IMR-90 (cell line): ENCODE measurements around the gene CDC42SE1. TPM values are rescaled to one million over a fixed set of nuclear protein-coding genes. Genes with fewer than 3 reads are reported as not detected.

Experiments
- ATAC-seq: fragments of 200-7000 bp; cut with Tn5 transposase; 2 replicates; pipeline ENCODE4 v1.9.1; 2020; ENCODE audit warnings: low read depth, mild to moderate bottlenecking, moderate library complexity
- BruUV-seq: library from RNA; stranded (reverse); fragments of 400-500 nt; replicated peaks from 2 replicates; lab custom pipeline; 2021; lab: Mats Ljungman, UMichigan
- CTCF ChIA-PET: fragments of 300-600 bp; formaldehyde crosslinking; extraction: SDS; loops from one replicate; lab custom pipeline; 2021; ENCODE audit warnings: antibody characterized with exemption; lab: Yijun Ruan, JAX
- POLR2A ChIA-PET: fragments of 300-600 bp; sonication (Branson Sonifier 250); formaldehyde crosslinking; loops from one replicate; lab custom pipeline; 2022; ENCODE audit warnings: antibody characterized with exemption; ENCODE audit not compliant: unreplicated experiment; lab: Charles Lee
- DNase-seq: peaks from one replicate; pipeline ENCODE4 v3.0.0; 2013
- H2AFZ ChIP-seq: replicated peaks from 2 replicates; pipeline ENCODE3; 2013; ENCODE audit warnings: low read length, mild to moderate bottlenecking; ENCODE audit not compliant: poor library complexity
- H2AK5ac ChIP-seq: 2 replicates; pipeline ENCODE4 v1.6.1; 2013; ENCODE audit warnings: low read depth, low read length, inconsistent platforms
- H2AK9ac ChIP-seq: replicated peaks from 2 replicates; pipeline ENCODE3; 2013; ENCODE audit warnings: mild to moderate bottlenecking, low read depth, low read length, moderate library complexity; ENCODE audit not compliant: poor library complexity
- H2BK120ac ChIP-seq: 2 replicates; pipeline ENCODE4 v1.6.1; 2013; ENCODE audit warnings: low read depth, low read length, inconsistent platforms
- H2BK15ac ChIP-seq: 3 replicates; pipeline ENCODE4 v1.6.1; 2013; ENCODE audit warnings: low read depth, low read length, inconsistent platforms
- H2BK20ac ChIP-seq: 2 replicates; pipeline ENCODE4 v1.6.1; 2013; ENCODE audit warnings: low read depth, mild to moderate bottlenecking, inconsistent platforms, low read length, moderate library complexity
- H2BK5ac ChIP-seq: 2 replicates; pipeline ENCODE4 v1.6.1; 2013; ENCODE audit warnings: mild to moderate bottlenecking, low read depth, low read length, inconsistent platforms; ENCODE audit not compliant: poor library complexity, severe bottlenecking
- H3K14ac ChIP-seq: replicated peaks from 2 replicates; pipeline ENCODE4 v1.6.1; 2013; ENCODE audit warnings: low read depth, low read length, inconsistent platforms
- H3K18ac ChIP-seq: 2 replicates; pipeline ENCODE4 v1.6.1; 2013; ENCODE audit warnings: low read depth, low read length, control low read depth
- H3K23ac ChIP-seq: 2 replicates; pipeline ENCODE4 v1.6.1; 2013; ENCODE audit warnings: low read depth, low read length, inconsistent platforms
- H3K27ac ChIP-seq: 2 replicates; pipeline ENCODE4 v1.5.1; 2013; ENCODE audit warnings: mild to moderate bottlenecking, control low read depth, low read length; ENCODE audit not compliant: insufficient read depth
- H3K27me3 ChIP-seq: 2 replicates; pipeline ENCODE4 v1.6.1; 2013; ENCODE audit warnings: low read length; ENCODE audit not compliant: control insufficient read depth, insufficient read depth
- H3K36me3 ChIP-seq: 2 replicates; pipeline ENCODE4 v1.6.1; 2013; ENCODE audit warnings: low read length, mixed read lengths; ENCODE audit not compliant: control insufficient read depth, insufficient read depth
- H3K4ac ChIP-seq: 2 replicates; pipeline ENCODE4 v1.6.1; 2013; ENCODE audit warnings: low read depth, low read length, inconsistent platforms
- H3K4me1 ChIP-seq: 2 replicates; pipeline ENCODE4 v1.6.1; 2013; ENCODE audit warnings: low read length, mixed read lengths; ENCODE audit not compliant: control insufficient read depth, insufficient read depth
- H3K4me2 ChIP-seq: 2 replicates; pipeline ENCODE4 v1.6.1; 2013; ENCODE audit warnings: low read depth, mild to moderate bottlenecking, control low read depth, low read length, moderate library complexity
- H3K4me3 ChIP-seq: 2 replicates; pipeline ENCODE4 v1.5.1; 2013; ENCODE audit warnings: low read depth, mild to moderate bottlenecking, control low read depth, low read length, moderate library complexity; ENCODE audit not compliant: insufficient read depth
- H3K56ac ChIP-seq: 2 replicates; pipeline ENCODE4 v1.6.1; 2013; ENCODE audit warnings: low read length, inconsistent platforms; ENCODE audit not compliant: insufficient read depth; ENCODE audit errors: extremely low read depth
- H3K79me1 ChIP-seq, 2 experiments: 2 replicates each; pipeline ENCODE4 v1.6.1; 2013; ENCODE audit warnings: low read length in 2 of 2, inconsistent platforms in 1 of 2, low read depth in 1 of 2
- H3K9ac ChIP-seq: 2 replicates; pipeline ENCODE4 v1.6.1; 2013; ENCODE audit warnings: low read depth, low read length, control low read depth
- H3K9me1 ChIP-seq: 2 replicates; pipeline ENCODE4 v1.6.1; 2013; ENCODE audit warnings: low read length, inconsistent platforms; ENCODE audit not compliant: insufficient read depth
- H3K9me3 ChIP-seq: 2 replicates; pipeline ENCODE4 v1.6.1; 2013; ENCODE audit warnings: low read length; ENCODE audit not compliant: control insufficient read depth, insufficient read depth
- H4K20me1 ChIP-seq: 2 replicates; pipeline ENCODE4 v1.6.1; 2013; ENCODE audit warnings: low read length, inconsistent platforms; ENCODE audit not compliant: insufficient read depth
- H4K5ac ChIP-seq: 2 replicates; pipeline ENCODE4 v1.6.1; 2013; ENCODE audit warnings: mild to moderate bottlenecking, low read depth, low read length, control low read depth
- H4K8ac ChIP-seq, 2 experiments: 2 replicates each; pipeline ENCODE4 v1.6.1; 2013; ENCODE audit warnings: low read depth in 2 of 2, low read length in 2 of 2, control low read depth in 1 of 2, inconsistent platforms in 1 of 2
- H4K91ac ChIP-seq: 2 replicates; pipeline ENCODE4 v1.6.1; 2013; ENCODE audit warnings: low read depth, low read length, inconsistent platforms; ENCODE audit not compliant: insufficient read depth
- ELK1 ChIP-seq: fragments of 150-350 bp; IDR thresholded peaks from 2 replicates; pipeline ENCODE4 v1.6.1; 2016; ENCODE audit warnings: low read depth, mild to moderate bottlenecking, low read length, moderate library complexity, borderline replicate concordance
- MAFK ChIP-seq: IDR thresholded peaks from 2 replicates; pipeline ENCODE4 v1.6.1; 2012; ENCODE audit warnings: low read depth, low read length, improper control_type of control experiment
- WGBS, 2 experiments: methylation state at CpG; one replicate each; pipeline versions ENCODE4 v1.1.5 to v1.1.7; 2013; ENCODE audit warnings: missing lambda C conversion rate in 2 of 2; ENCODE audit not compliant: insufficient read length in 1 of 2; ENCODE audit errors: extremely low coverage in 2 of 2; 5-methylcytosine and 5-hydroxymethylcytosine counted together
- dilution Hi-C: fragments of 300-500 bp; cut with HindIII; formaldehyde crosslinking; loops from one replicate; pipeline ENCODE4 v1.14.3; 2018; ENCODE audit warnings: low sequenced_read_pairs; ENCODE audit not compliant: unreplicated experiment
- in situ Hi-C: fragments of 300-500 bp; cut with MboI; formaldehyde crosslinking; loops from 3 replicates; pipeline ENCODE4 v1.14.3; 2019; ENCODE audit warnings: low sequenced_read_pairs, inconsistent platforms, mixed read lengths
- intact Hi-C: fragments of 100-400 bp; cut with micrococcal nuclease; formaldehyde crosslinking; loops from 2 replicates; pipeline ENCODE4 v1.10.0; 2022
- polyA plus RNA-seq, 3 experiments: library from polyadenylated mRNA; depleted of rRNA; stranded (reverse); fragments of >200 nt; gene quantifications; 2 replicates each; pipeline ENCODE4 v1.2.3, GENCODE V29; 2012; ENCODE audit warnings: low replicate concordance in 1 of 3
- total RNA-seq: library from RNA; depleted of rRNA; stranded (reverse); fragments of >200 nt; gene quantifications from 2 replicates; pipeline ENCODE4 v1.2.3, GENCODE V29; 2012

CDC42SE1 gene
- total and polyA plus RNA-seq, 2 of the 4 experiments (the other 2 are of a cell fraction) = 47.0 to 58.5 TPM

- ChIA-PET CTCF (no interaction called here), POLR2A (no interaction called here)
- Histone ChIP-seq H3K4me2 (no peak overlapping the region), H2BK15ac (no peak overlapping the region), H3K4me3 (no peak overlapping the region), H3K27ac (no peak overlapping the region), H3K36me3 (0 out of 2 replicates have a peak, but pooled peaks cover 1% of the 10 kb centered on the region), H3K9me1 (no peaks in the 10 kb centered on the region), H4K20me1 (no peaks in the 10 kb centered on the region), H4K91ac (no peak overlapping the region), H2AFZ (no peak overlapping the region), H3K4me1 (no peaks in the 10 kb centered on the region), H2BK120ac (no peak overlapping the region), H3K27me3 (no peaks in the 10 kb centered on the region), H3K56ac (no peak overlapping the region; the same call in 1 of the 2 replicates), H3K9ac (no peak overlapping the region), H3K18ac (no peak overlapping the region), H2AK5ac (no peak overlapping the region), H2AK9ac (no peak overlapping the region), H4K5ac (no peak overlapping the region), H3K4ac (no peak overlapping the region), H3K23ac (no peak overlapping the region), H3K14ac (no peak overlapping the region), H3K9me3 (no peaks in the 10 kb centered on the region), H4K8ac (no peak overlapping the region), H3K79me1 (no peaks in the 10 kb centered on the region), H2BK5ac (no peak overlapping the region), H2BK20ac (no peak overlapping the region)
- no CpG with 5 or more reads among the region's 2 CpGs for whole genome bisulfite sequencing, 2 experiments
- no peak for TF ChIP-seq ELK1
- TF ChIP-seq MAFK = peak; percentile 42
- in situ Hi-C loops = no loop called here
- peak; percentile 71; the same call in 1 of the 2 replicates for ATAC-seq
- no TSS peak for BruUV-seq
- dilution Hi-C loops = no loop called here
- intact Hi-C loops = loop anchor here (10.0 kb wide), 1 partner anchor 148 kb away; the partner anchor contains the start of gene PSMD4
- DNase-seq = peak; percentile 68
These were observed 47.5 kb upstream of the CDC42SE1 start for GRCh38 chr1:151106894-151107293.
